ENCODE results near the gene UXT.

Gene UXT

DNA sequence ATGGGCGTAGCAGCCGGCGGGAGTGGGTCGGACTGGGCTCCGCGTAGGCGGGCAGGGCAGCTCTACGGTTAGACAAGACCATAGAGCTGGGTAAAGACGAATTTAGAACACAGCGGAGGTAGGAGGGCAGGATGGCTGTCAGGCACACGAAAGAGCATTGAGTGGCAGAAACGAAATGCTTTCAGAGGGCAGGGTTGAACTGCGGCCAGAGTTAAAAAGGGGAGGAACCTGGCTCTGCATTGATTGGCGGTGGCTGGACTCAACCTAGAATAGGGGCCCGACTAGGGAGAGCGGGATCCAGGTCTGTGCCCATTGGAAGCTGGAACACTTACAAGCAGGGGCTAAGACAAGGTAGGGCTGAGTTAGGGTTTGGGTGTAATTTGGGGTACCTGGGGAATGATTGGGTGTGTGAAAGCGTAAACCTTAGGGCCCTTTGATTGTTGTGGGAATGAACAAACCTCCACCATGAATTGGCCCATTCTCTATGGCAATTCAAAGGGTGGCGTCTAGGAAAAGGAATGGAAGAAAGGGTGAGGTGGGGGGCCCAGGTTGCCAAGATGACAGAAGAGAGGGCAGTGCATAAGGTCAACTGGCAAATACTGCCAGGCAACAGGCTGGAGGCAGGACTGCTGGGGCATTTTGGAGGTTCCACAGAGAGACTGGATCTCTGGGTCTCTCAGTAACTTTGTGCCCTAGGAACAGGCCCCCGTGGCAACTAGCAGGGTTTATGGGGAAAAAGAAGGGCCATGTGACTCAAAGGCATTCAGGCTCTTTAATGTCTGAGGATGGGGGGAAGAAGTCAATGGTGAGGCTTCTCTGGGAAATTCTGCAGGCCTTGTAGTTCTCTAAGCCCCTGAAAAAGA lies 7.7 kb downstream of the UXT start:
- Histone ChIP-seq H3K9me3 (ENCODE audit: low read depth, low read length) (no peaks in the 10 kb centered on the region), H3K4me3 (peak overlapping the region; percentile 74), H3K27ac (no peak overlapping the region), H3K36me3 (ENCODE audit: insufficient read depth, low read length) (no peaks in the 10 kb centered on the region; the same call in 1 of the 2 replicates), H3K9ac (ENCODE audit: insufficient read length) (peak overlapping the region; percentile 48)
- no peak for TF ChIP-seq POLR2AphosphoS5 (IDR thresholded peaks at IDR 0.05; ENCODE audit: borderline replicate concordance, low read depth, low read length)
- TF ChIP-seq EZH2 (IDR thresholded peaks at IDR 0.05): no peak
- TF ChIP-seq FOXP2 (optimal IDR thresholded peaks at IDR 0.05; ENCODE audit: control extremely low read depth, extremely low read length, insufficient read depth): no peak
- DNase-seq (ENCODE audit: low read depth, low spot score): no peak

DNA sequence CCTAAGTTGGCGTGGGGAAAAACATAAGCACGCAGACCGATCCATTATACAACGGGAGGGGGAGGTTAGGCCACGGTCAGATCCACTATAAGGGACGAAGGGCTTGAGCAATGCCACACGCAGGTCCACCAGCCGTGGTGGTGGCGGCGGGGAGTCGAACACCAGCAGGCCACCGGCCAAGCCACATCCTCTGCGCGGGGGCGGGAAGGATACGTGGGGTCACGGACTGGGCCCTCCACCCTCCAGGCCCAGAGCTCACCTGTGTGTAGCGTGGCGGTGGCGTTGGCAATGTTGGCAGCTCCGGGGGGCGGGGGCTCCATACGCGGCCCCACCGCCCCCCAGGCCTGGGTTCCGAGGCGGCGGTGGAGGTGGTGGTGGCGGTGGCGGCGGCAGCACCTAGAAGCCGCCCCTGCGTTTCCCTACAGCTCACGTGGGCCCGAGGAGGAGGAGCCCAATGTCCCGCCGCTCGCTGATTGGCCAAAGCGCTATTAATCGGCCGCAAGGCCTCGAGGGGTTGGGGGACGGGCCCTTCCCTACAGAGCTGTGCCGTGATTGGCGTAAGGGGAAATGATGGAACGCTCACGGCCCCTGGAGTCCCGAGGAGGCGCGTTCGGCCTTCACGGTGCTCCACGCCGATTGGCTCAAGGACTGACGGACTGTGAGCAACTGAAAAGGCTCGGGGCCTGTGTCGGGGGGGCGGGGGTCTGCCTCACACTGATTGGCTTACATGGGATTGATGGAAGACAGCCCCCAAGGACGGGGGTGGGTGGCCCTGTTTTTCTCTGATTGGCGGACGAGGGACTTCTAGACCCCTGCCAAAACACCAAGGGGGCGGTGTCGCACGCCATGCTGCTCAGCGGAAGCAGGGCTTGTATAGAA lies 8.6 kb downstream of the UXT start, which contains the start of gene ELK1:
ELK1 (minus strand) TSS at position 400 of the 879 bp plus-strand sequence. CDS start 9,122 bp downstream, outside the sequence.
- Histone ChIP-seq H3K36me3 (ENCODE audit: insufficient read depth, low read length) (no peaks in the 10 kb centered on the region; the same call in 1 of the 2 replicates), H3K9me3 (ENCODE audit: low read depth, low read length) (no peaks in the 10 kb centered on the region), H3K4me3 (peak within 1 kb of the TSS; percentile 81), H3K9ac (ENCODE audit: insufficient read length) (peak within 1 kb of the TSS; percentile 77), H3K27ac (no peak within 1 kb of the TSS)
- peak; percentile 82 for DNase-seq (ENCODE audit: low read depth, low spot score)
- TF ChIP-seq POLR2AphosphoS5 (IDR thresholded peaks at IDR 0.05; ENCODE audit: borderline replicate concordance, low read depth, low read length) (no peak; the same call in none of the 2 replicates), FOXP2 (optimal IDR thresholded peaks at IDR 0.05; ENCODE audit: control extremely low read depth, extremely low read length, insufficient read depth) (no peak), EZH2 (IDR thresholded peaks at IDR 0.05) (no peak)

DNA sequence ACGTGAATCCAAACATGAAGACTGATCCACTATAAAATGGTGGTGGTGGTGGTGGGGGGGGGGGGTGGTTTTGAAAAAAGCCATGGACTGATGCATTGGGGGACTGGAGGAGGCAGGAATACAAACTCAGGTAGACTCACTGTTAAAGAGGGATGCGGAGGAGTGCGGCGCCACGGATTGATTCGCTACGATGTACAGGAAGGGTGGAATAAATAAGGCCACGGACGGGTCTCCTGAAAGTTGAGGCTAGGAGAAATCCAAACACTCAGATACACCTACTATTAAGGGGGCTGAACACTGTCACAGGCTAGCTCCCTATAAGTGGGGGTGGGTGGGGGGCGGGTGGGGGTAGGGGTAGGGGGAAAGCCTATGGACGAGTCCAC lies 9.2 kb downstream of the UXT start:
- DNase-seq (ENCODE audit: low read depth, low spot score): no peak
- TF ChIP-seq FOXP2 (optimal IDR thresholded peaks at IDR 0.05; ENCODE audit: control extremely low read depth, extremely low read length, insufficient read depth) (no peak), EZH2 (IDR thresholded peaks at IDR 0.05) (no peak), POLR2AphosphoS5 (IDR thresholded peaks at IDR 0.05; ENCODE audit: borderline replicate concordance, low read depth, low read length) (no peak)
- Histone ChIP-seq H3K27ac (no peak overlapping the region), H3K4me3 (peak overlapping the region; percentile 81), H3K9ac (ENCODE audit: insufficient read length) (peak overlapping the region; percentile 77), H3K9me3 (ENCODE audit: low read depth, low read length) (no peaks in the 10 kb centered on the region), H3K36me3 (ENCODE audit: insufficient read depth, low read length) (no peaks in the 10 kb centered on the region; the same call in 1 of the 2 replicates)

DNA sequence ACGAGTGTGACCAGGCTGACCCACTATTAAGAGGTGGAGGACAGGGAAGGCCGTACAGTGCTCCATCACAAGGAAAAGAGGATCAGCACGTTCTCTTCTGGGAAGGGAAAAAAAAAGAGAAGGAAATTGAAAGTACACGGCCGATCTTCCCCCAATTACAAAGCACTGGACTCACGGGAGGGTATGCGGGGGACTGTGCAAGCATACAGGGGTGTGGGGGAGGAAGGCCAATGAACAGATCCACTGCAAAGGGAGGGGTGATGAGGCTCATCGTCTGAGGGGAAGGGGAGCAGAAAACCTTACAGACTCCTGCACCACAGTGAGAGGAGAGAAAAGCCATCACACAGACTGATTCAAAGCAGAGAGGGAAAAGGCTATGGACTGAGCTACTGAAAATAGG lies 9.7 kb downstream of the UXT start:
- TF ChIP-seq EZH2 (IDR thresholded peaks at IDR 0.05) (no peak), POLR2AphosphoS5 (IDR thresholded peaks at IDR 0.05; ENCODE audit: borderline replicate concordance, low read depth, low read length) (no peak), FOXP2 (optimal IDR thresholded peaks at IDR 0.05; ENCODE audit: control extremely low read depth, extremely low read length, insufficient read depth) (no peak)
- Histone ChIP-seq H3K9me3 (ENCODE audit: low read depth, low read length) (no peaks in the 10 kb centered on the region), H3K27ac (no peak overlapping the region), H3K4me3 (peak overlapping the region; percentile 81), H3K9ac (ENCODE audit: insufficient read length) (peak overlapping the region; percentile 55), H3K36me3 (ENCODE audit: insufficient read depth, low read length) (no peaks in the 10 kb centered on the region; the same call in 1 of the 2 replicates)
- no peak for DNase-seq (ENCODE audit: low read depth, low spot score)

DNA sequence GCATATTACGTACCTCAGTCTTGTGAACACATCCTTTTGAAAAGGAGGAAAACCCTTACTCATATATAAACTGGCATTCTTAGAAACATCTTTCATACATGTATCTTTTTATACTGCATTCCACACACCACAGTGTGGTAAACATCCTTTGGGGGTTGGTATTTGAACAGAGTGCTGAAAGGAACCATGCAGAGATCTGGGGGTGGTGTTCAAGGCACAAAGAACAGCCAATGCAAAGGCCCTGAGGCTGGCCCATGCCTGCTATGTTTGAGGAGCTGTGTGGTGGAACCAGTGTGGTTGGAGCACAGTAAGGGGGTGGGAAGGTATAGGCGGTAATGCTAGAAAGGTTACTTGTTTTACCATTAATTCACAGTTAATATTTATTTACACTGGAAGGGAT lies 10.6 kb downstream of the UXT start:
- no peaks in the 10 kb centered on the region for H3K9me3 ChIP-seq (ENCODE audit: low read depth, low read length)
- TF ChIP-seq POLR2AphosphoS5 (IDR thresholded peaks at IDR 0.05; ENCODE audit: borderline replicate concordance, low read depth, low read length) (no peak), EZH2 (IDR thresholded peaks at IDR 0.05) (no peak), FOXP2 (optimal IDR thresholded peaks at IDR 0.05; ENCODE audit: control extremely low read depth, extremely low read length, insufficient read depth) (no peak)
- H3K36me3 ChIP-seq (ENCODE audit: insufficient read depth, low read length): peaks cover 4% of the 10 kb centered on the region; the same call in 1 of the 2 replicates
- no peak overlapping the region for H3K4me3 ChIP-seq
- DNase-seq (ENCODE audit: low read depth, low spot score): no peak
- H3K27ac ChIP-seq: no peak overlapping the region
- no peak overlapping the region for H3K9ac ChIP-seq (ENCODE audit: insufficient read length)

DNA sequence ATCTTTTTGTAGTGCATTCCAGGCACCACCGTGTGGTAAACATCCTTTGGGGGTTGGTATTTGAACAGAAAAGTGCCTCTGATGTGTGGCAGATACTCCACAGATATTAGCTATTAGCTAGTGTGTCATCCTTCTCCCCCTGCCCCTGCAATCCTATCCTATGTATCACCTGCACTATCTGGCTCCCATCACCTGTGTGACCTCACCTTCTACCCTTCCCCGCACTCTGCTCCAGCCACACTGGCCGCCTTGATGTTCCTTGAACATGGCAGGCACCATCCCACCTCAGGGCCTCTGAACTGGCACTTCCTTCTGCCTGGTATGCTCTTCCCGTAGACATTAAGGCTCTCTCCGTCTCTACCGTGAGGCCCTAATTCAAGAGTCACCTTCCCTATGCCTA lies 12.3 kb downstream of the UXT start:
- Histone ChIP-seq H3K4me3 (no peak overlapping the region), H3K9me3 (ENCODE audit: low read depth, low read length) (no peaks in the 10 kb centered on the region), H3K9ac (ENCODE audit: insufficient read length) (no peak overlapping the region), H3K36me3 (ENCODE audit: insufficient read depth, low read length) (peaks cover 13% of the 10 kb centered on the region), H3K27ac (no peak overlapping the region)
- no peak for TF ChIP-seq POLR2AphosphoS5 (IDR thresholded peaks at IDR 0.05; ENCODE audit: borderline replicate concordance, low read depth, low read length)
- TF ChIP-seq FOXP2 (optimal IDR thresholded peaks at IDR 0.05; ENCODE audit: control extremely low read depth, extremely low read length, insufficient read depth): no peak
- no peak for TF ChIP-seq EZH2 (IDR thresholded peaks at IDR 0.05)
- no peak for DNase-seq (ENCODE audit: low read depth, low spot score)

DNA sequence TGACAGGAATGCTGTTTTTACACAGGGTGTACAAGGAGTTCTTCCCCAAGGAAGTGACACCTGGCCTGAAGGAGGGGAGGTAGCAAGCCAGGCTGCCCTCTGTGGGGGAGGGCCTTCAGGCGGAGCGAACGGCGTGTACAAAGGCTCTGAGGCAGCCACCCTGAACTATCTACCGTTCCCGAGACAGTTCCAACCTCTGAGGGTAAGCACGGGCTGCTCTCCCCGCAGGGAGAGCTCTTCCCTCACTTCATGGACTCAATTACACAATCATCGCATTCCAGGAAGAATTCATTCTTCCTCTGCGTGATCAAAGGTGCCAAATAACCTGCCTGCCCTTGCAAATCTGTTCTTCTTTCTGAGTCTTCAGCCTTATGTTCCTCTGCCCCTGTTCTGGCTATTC lies 13.4 kb downstream of the UXT start:
- peaks cover 24% of the 10 kb centered on the region for H3K36me3 ChIP-seq (ENCODE audit: insufficient read depth, low read length)
- H3K27ac ChIP-seq: no peak overlapping the region
- no peak overlapping the region for H3K4me3 ChIP-seq
- H3K9me3 ChIP-seq (ENCODE audit: low read depth, low read length): no peaks in the 10 kb centered on the region
- no peak for DNase-seq (ENCODE audit: low read depth, low spot score)
- no peak for TF ChIP-seq POLR2AphosphoS5 (IDR thresholded peaks at IDR 0.05; ENCODE audit: borderline replicate concordance, low read depth, low read length)
- TF ChIP-seq EZH2 (IDR thresholded peaks at IDR 0.05): no peak
- no peak for TF ChIP-seq FOXP2 (optimal IDR thresholded peaks at IDR 0.05; ENCODE audit: control extremely low read depth, extremely low read length, insufficient read depth)
- H3K9ac ChIP-seq (ENCODE audit: insufficient read length): no peak overlapping the region

DNA sequence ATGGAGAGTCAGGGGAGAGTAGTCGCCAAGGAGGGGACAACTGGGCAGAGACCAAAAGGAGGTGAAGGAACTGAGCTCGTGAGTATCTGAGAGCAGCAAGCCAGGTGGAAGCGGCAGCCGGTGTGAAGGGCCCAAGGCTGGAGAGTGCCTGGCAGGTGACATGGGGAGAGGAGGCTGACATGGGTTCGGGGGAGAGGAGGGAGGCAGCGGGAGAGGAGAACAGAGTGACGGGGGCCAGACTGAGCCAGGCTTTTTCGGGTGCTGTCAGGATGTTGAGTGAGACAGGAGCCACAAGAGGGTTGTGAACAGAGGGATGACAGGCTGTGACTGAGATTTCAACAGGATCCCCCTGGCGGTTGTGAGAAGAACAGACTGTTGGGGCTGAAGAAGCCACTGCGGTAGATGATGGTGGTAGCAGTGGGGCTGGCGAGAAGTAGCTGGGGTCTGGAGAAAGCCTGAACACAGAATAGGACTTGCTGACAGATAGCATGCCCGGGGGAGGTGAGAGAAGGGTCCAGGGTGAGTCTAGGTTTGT lies 14.4 kb downstream of the UXT start:
- Histone ChIP-seq H3K4me3 (no peak overlapping the region), H3K9me3 (ENCODE audit: low read depth, low read length) (no peaks in the 10 kb centered on the region), H3K9ac (ENCODE audit: insufficient read length) (no peak overlapping the region), H3K36me3 (ENCODE audit: insufficient read depth, low read length) (peaks cover 33% of the 10 kb centered on the region), H3K27ac (no peak overlapping the region)
- TF ChIP-seq POLR2AphosphoS5 (IDR thresholded peaks at IDR 0.05; ENCODE audit: borderline replicate concordance, low read depth, low read length): no peak
- no peak for TF ChIP-seq FOXP2 (optimal IDR thresholded peaks at IDR 0.05; ENCODE audit: control extremely low read depth, extremely low read length, insufficient read depth)
- TF ChIP-seq EZH2 (IDR thresholded peaks at IDR 0.05): no peak
- DNase-seq (ENCODE audit: low read depth, low spot score): no peak
